Adrenal gland (tissue), 12 donors: Measurements from ENCODE around the gene ERBB4. TPM values are rescaled to one million over a fixed set of nuclear protein-coding genes. Genes with fewer than 3 reads are reported as not detected.

Source experiments
- DNase-seq, 7 donors: peaks; one replicate each; pipeline ENCODE4 v3.0.0-alpha.2; 2019 to 2020
- H3K27ac ChIP-seq, 5 donors: fragments of 200-600 bp; sonication (generic) in 4 of 5; 1 replicate in 3 of 5; 2 replicates in 2 of 5; pipeline versions ENCODE4 v1.5.1 to v1.8.0; 2016 to 2020; ENCODE audit warnings: mild to moderate bottlenecking in 1 of 5
- H3K27me3 ChIP-seq: fragments of 200-600 bp; 2 replicates; pipeline ENCODE4 v1.8.0; 2021
- H3K36me3 ChIP-seq, 2 donors: fragments of 200-600 bp; replicated peaks in 1 of 2; 1 replicate in 1 of 2; 2 replicates in 1 of 2; pipeline versions ENCODE4 v1.5.1 to v1.8.0; 2018 to 2022
- H3K4me1 ChIP-seq, 2 donors: fragments of 200-600 bp; replicated peaks in 1 of 2; 1 replicate in 1 of 2; 2 replicates in 1 of 2; pipeline versions ENCODE4 v1.5.1 to v1.8.0; 2018 to 2021
- H3K4me3 ChIP-seq, 4 donors: fragments of 200-600 bp; sonication (generic) in 3 of 4; one replicate each; pipeline ENCODE4 v1.5.1; 2016 to 2018
- H3K9me3 ChIP-seq, 3 donors: fragments of 200-600 bp; sonication (generic) in 1 of 3; replicated peaks in 1 of 3; 1 replicate in 2 of 3; 2 replicates in 1 of 3; pipeline versions ENCODE4 v1.5.1 to v1.8.0; 2016 to 2021
- CTCF ChIP-seq, 6 experiments: fragments of 450-650 bp in 4 of 6; fragments of 200-600 bp in 2 of 6; sonication (generic) in 1 of 6; IDR thresholded peaks; 1 replicate in 5 of 6; 2 replicates in 1 of 6; pipeline versions ENCODE4 v1.5.1 to v1.8.0; 2016 to 2021; ENCODE audit warnings: antibody characterized with exemption in 6 of 6, mild to moderate bottlenecking in 2 of 6, moderate library complexity in 1 of 6
- POLR2A ChIP-seq, 2 donors: fragments of 450-650 bp; IDR thresholded peaks; one replicate each; pipeline ENCODE4 v1.6.1; 2017; ENCODE audit warnings: antibody characterized with exemption in 2 of 2, mild to moderate bottlenecking in 2 of 2, moderate library complexity in 1 of 2
- WGBS, 4 donors: extraction: QIAGEN DNeasy Blood & Tissue Kit in 2 of 4; methylation state at CpG; one replicate each; pipeline versions ENCODE4 v1.1.5 to v1.1.7; 2013 to 2017; 5-methylcytosine and 5-hydroxymethylcytosine counted together
- intact Hi-C, 2 donors: fragments of 100-400 bp; cut with DNase I; formaldehyde crosslinking; loops; one replicate each; pipeline versions ENCODE4 v1.14.1 to v1.15.0; 2022 to 2023
- polyA plus RNA-seq, 3 donors: library from polyadenylated mRNA; stranded (reverse); fragments of 200-250 nt in 2 of 3; fragments of 350-450 nt in 1 of 3; fragmentation: Illumina TruSeq in 1 of 3; extraction: RNeasy Lipid Tissue Mini Kit (QIAGEN cat#74804) in 1 of 3; gene quantifications; one replicate each; pipeline ENCODE4 v1.2.3, GENCODE V29; 2013 to 2014
- total RNA-seq, 9 donors: library from RNA; depleted of rRNA in 4 of 9; stranded (reverse); fragments of >200 nt in 4 of 9; fragments of 120-200 nt in 1 of 9; fragmentation: NEBNext Ultra II Directional in 1 of 9; extraction: Animal tissue kit (Norgen Biotek cat#: 25700) in 1 of 9; gene quantifications; one replicate each; pipeline versions ENCODE4 v1.1.0 to v1.2.4, GENCODE V29; 2013 to 2023
- donor health status: healthy with polysubstance abuse.
- donor health status: Bipolar disorder and iron deficiency.
- donor health status: DM: yes; HTN: yes; CAD: no.
- donor health status: DM: no; HTN: no; CAD: no.
- donor health status: DM: no; HTN: no; CAD: no.
- donor health status: DM: yes; HTN: yes; CAD: no.

Gene ERBB4
- total and polyA plus RNA-seq, 12 donors: 0.06 to 2.9 (median 0.49) TPM

GRCh38 chr2:211798868-211799267, 739.7 kb downstream of the ERBB4 start:
- no peak for DNase-seq
- intact Hi-C loops: no loop called here

GRCh38 chr2:211793690-211794089, 744.9 kb downstream of the ERBB4 start:
- TF ChIP-seq POLR2A (IDR thresholded peaks at IDR 0.05) (no peak), CTCF (IDR thresholded peaks at IDR 0.05) (no peak)
- H3K27me3 ChIP-seq: no peaks in the 10 kb centered on the region
- 51 to 57% (median 54%) methylated on average over 5 of the region's 5 CpGs for WGBS, 4 donors
- H3K36me3 ChIP-seq: no peaks in the 10 kb centered on the region
- no peak overlapping the region for H3K27ac ChIP-seq
- no peak overlapping the region for H3K4me3 ChIP-seq
- DNase-seq: no peak
- no peaks in the 10 kb centered on the region for H3K4me1 ChIP-seq
- intact Hi-C loops: no loop called here
- no peaks in the 10 kb centered on the region for H3K9me3 ChIP-seq

More at GRCh38 chr2:211798868-211799267, 739.7 kb downstream of the ERBB4 start:
- no peaks in the 10 kb centered on the region for H3K36me3 ChIP-seq
- no peak overlapping the region for H3K4me3 ChIP-seq
- no peaks in the 10 kb centered on the region for H3K4me1 ChIP-seq
- no peaks in the 10 kb centered on the region for H3K9me3 ChIP-seq
- TF ChIP-seq CTCF (IDR thresholded peaks at IDR 0.05): no peak
- TF ChIP-seq POLR2A (IDR thresholded peaks at IDR 0.05): no peak
- H3K27me3 ChIP-seq: no peaks in the 10 kb centered on the region
- H3K27ac ChIP-seq: no peak overlapping the region
- WGBS, 4 donors: 53 to 70% (median 65%) methylated on average over 1 of the region's 1 CpG

GRCh38 chr2:211789982-211790381, 748.6 kb downstream of the ERBB4 start:
- H3K4me1 ChIP-seq: no peaks in the 10 kb centered on the region
- intact Hi-C loops: no loop called here
- 62 to 82% (median 71%) methylated on average over 4 of the region's 4 CpGs for WGBS, 4 donors
- no peak overlapping the region for H3K27ac ChIP-seq
- no peaks in the 10 kb centered on the region for H3K9me3 ChIP-seq
- H3K27me3 ChIP-seq: no peaks in the 10 kb centered on the region
- no peaks in the 10 kb centered on the region for H3K36me3 ChIP-seq
- no peak for DNase-seq
- no peak for TF ChIP-seq CTCF (IDR thresholded peaks at IDR 0.05)
- TF ChIP-seq POLR2A (IDR thresholded peaks at IDR 0.05): no peak
- no peak overlapping the region for H3K4me3 ChIP-seq

GRCh38 chr2:211766689-211767088, 771.9 kb downstream of the ERBB4 start:
- Histone ChIP-seq H3K9me3 (no peaks in the 10 kb centered on the region), H3K4me1 (no peaks in the 10 kb centered on the region), H3K4me3 (no peak overlapping the region), H3K36me3 (no peaks in the 10 kb centered on the region), H3K27ac (no peak overlapping the region), H3K27me3 (no peaks in the 10 kb centered on the region)
- TF ChIP-seq POLR2A (IDR thresholded peaks at IDR 0.05) (no peak), CTCF (IDR thresholded peaks at IDR 0.05) (no peak)
- intact Hi-C loops: no loop called here
- no peak for DNase-seq
- WGBS, 4 donors: 50 to 66% (median 63%) methylated on average over 5 of the region's 5 CpGs
